Activated naive CD4-positive, alpha-beta T cell treated with anti-CD3 and anti-CD28 coated beads, Interleukin-2, amount 10 ng/mL, durations not matched to agents 7 days and 5 days (primary cell): ENCODE data around the gene TM4SF1.

ENCODE experiments used
- CTCF ChIA-PET: fragments of 350-600 bp; sonication (Branson Sonifier 250); formaldehyde crosslinking; loops from one replicate; lab custom pipeline; 2021; ENCODE audit warnings: antibody characterized with exemption; lab: Charles Lee
- DNase-seq: peaks from one replicate; pipeline ENCODE4 v3.0.0-alpha.2; 2020
- H3K27ac Mint-ChIP-seq: one replicate; pipeline ENCODE4 v1.8.0; 2021; ENCODE audit warnings: mild to moderate bottlenecking, moderate library complexity, mixed read lengths
- H3K27me3 Mint-ChIP-seq: one replicate; pipeline ENCODE4 v1.8.0; 2021; ENCODE audit warnings: mild to moderate bottlenecking, mixed read lengths
- H3K36me3 Mint-ChIP-seq: one replicate; pipeline ENCODE4 v1.8.0; 2021; ENCODE audit warnings: mixed read lengths
- H3K4me1 Mint-ChIP-seq: one replicate; pipeline ENCODE4 v1.8.0; 2021; ENCODE audit warnings: mixed read lengths
- H3K4me3 Mint-ChIP-seq: one replicate; pipeline ENCODE4 v1.8.0; 2021; ENCODE audit warnings: mild to moderate bottlenecking, moderate library complexity, mixed read lengths
- H3K9me3 Mint-ChIP-seq: one replicate; pipeline ENCODE4 v1.8.0; 2021; ENCODE audit warnings: mixed read lengths

Gene TM4SF1

DNA sequence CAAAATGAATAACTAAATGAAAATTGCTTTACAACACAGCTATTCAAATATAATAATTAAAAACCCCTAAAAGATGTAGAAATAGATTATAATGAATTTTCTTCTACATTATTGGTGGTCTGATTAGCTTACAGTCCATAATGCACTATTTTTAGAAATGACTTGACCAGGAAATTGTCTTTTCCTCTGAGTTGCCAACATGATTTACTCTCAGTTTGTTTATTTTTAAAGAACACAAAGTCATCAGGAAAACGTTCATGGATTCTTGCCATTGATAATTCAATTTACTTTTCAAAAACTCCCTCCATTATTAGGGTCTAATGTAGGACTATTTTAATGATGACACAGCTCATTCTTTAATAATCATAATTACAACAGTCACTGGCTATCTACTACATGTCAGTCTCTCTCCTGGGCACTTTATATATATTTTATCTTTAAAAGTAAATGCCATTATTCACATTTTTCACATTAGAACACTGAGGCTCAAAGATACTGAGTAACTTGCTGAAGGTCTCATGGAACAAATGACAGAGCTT is 45.2 kb downstream of the TM4SF1 start:
- Mint-ChIP-seq H3K4me1 (no peaks in the 10 kb centered on the region), H3K4me3 (no peak overlapping the region), H3K36me3 (no peaks in the 10 kb centered on the region), H3K27me3 (peaks cover 2% of the 10 kb centered on the region), H3K27ac (no peak overlapping the region), H3K9me3 (no peaks in the 10 kb centered on the region)
- DNase-seq, result no peak
- CTCF ChIA-PET, result interaction anchor here (0.6 to 1.2 kb wide), 2 partner anchors 8 to 499 kb away, joined by 3 to 5 read pairs; no protein-coding TSS in a partner anchor

GRCh38 chr3:149331396-149331795 is 46.1 kb downstream of the TM4SF1 start:
- no peaks in the 10 kb centered on the region for H3K4me1 Mint-ChIP-seq
- H3K4me3 Mint-ChIP-seq, result no peak overlapping the region
- H3K27ac Mint-ChIP-seq, result no peak overlapping the region
- no peaks in the 10 kb centered on the region for H3K36me3 Mint-ChIP-seq
- CTCF ChIA-PET, result no interaction called here
- no peak for DNase-seq
- peaks cover 5% of the 10 kb centered on the region for H3K27me3 Mint-ChIP-seq
- no peaks in the 10 kb centered on the region for H3K9me3 Mint-ChIP-seq

DNA sequence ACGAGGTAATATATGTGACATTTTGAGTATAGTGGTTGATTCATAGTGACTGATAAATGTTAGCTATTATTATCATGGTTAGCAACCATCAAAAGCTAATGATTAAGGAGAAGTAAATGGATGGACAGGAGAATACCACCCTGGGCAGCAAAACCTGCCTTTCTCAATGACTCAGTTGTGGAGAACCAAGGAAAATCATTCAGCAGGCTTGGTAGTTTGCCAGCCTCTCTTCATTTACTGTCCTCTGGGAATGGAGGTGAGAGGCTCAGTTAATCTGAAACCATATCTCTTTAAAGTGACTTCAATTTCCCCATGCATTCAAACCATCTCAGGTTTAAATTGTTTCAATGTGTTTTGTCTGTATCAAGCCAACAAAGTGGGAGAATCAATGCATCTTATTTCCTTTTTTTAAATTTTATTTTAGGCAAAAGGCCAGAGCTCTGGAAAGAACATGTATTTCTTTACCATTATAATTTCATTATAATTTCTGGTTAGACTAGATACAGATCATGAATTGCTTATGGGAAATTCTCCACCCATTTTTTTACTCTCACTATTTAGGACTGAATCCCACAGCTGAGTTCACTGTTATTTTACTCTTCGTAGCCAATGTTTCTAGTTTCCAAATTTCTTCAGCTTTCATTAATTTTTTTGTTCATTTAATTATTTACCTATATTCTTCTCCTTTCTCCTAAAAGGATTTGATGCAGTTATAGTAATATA is 46.7 kb downstream of the TM4SF1 start:
- H3K4me1 Mint-ChIP-seq, result no peaks in the 10 kb centered on the region
- H3K4me3 Mint-ChIP-seq, result no peak overlapping the region
- CTCF ChIA-PET, result no interaction called here
- no peak overlapping the region for H3K27ac Mint-ChIP-seq
- H3K27me3 Mint-ChIP-seq, result peaks cover 5% of the 10 kb centered on the region
- no peaks in the 10 kb centered on the region for H3K36me3 Mint-ChIP-seq
- no peak for DNase-seq
- no peaks in the 10 kb centered on the region for H3K9me3 Mint-ChIP-seq

DNA sequence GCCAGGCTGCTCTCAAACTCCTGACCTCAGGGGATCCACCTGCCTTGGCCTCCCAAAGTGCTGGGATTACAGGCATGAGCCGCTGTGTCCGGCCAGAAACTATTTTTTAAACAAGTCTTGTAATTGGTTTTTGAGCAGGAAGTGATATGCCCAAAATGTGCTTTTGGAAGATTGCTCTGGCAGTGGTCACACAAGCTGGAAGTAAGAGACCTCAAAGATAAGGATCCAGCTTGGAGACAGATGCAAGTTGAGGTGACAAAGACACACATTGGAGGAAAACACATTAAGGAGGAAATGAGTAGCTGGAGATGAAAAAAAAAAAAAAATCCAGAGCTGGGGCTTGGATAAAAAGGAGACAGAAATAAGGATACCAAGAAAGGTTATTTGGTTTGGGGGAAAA is 50.3 kb downstream of the TM4SF1 start:
- no peak overlapping the region for H3K4me3 Mint-ChIP-seq
- no peak overlapping the region for H3K27ac Mint-ChIP-seq
- CTCF ChIA-PET, result interaction anchor here (1.2 kb wide), 1 partner anchor 207 kb away, joined by 3 read pairs; no protein-coding TSS in a partner anchor
- no peak for DNase-seq
- H3K27me3 Mint-ChIP-seq, result peaks cover 10% of the 10 kb centered on the region
- H3K4me1 Mint-ChIP-seq, result no peaks in the 10 kb centered on the region
- H3K9me3 Mint-ChIP-seq, result no peaks in the 10 kb centered on the region
- no peaks in the 10 kb centered on the region for H3K36me3 Mint-ChIP-seq

GRCh38 chr3:149325581-149325980 is 51.9 kb downstream of the TM4SF1 start:
- Mint-ChIP-seq H3K9me3 (no peaks in the 10 kb centered on the region), H3K27ac (no peak overlapping the region), H3K36me3 (no peaks in the 10 kb centered on the region), H3K4me1 (no peaks in the 10 kb centered on the region), H3K27me3 (peaks cover 10% of the 10 kb centered on the region), H3K4me3 (no peak overlapping the region)
- DNase-seq, result no peak
- CTCF ChIA-PET, result no interaction called here

DNA sequence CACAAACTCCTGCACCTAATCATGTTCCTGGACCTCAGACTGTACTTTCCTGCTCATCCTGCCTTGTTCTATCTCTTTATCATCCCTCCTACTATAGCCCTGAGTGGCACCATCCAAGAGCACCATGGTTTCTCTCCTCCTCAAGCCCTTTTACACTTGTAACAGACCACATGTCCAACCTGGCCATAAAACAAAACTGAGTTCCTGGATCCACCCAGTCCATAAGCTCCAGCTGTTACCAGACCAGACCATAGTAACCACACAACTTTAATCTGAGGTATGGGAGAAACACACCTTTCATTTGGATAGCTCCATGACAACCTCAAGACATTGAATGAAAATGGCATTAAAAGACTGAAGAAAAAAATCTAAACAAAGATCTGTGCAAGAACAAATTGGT is 53.1 kb downstream of the TM4SF1 start:
- Mint-ChIP-seq H3K4me1 (no peaks in the 10 kb centered on the region), H3K36me3 (no peaks in the 10 kb centered on the region), H3K9me3 (no peaks in the 10 kb centered on the region), H3K27me3 (peaks cover 16% of the 10 kb centered on the region), H3K4me3 (no peak overlapping the region), H3K27ac (peak overlapping the region; percentile 3)
- DNase-seq, result no peak
- CTCF ChIA-PET, result interaction anchor here (1.2 kb wide), 1 partner anchor 9 kb away, joined by 5 read pairs; the partner anchor contains the start of gene TM4SF18

GRCh38 chr3:149321640-149322039 is 55.8 kb downstream of the TM4SF1 start:
- no peaks in the 10 kb centered on the region for H3K36me3 Mint-ChIP-seq
- H3K4me3 Mint-ChIP-seq, result no peak overlapping the region

GRCh38 chr3:149321136-149321535 is 56.3 kb downstream of the TM4SF1 start:
- CTCF ChIA-PET, result no interaction called here
- Mint-ChIP-seq H3K27ac (no peak overlapping the region), H3K36me3 (no peaks in the 10 kb centered on the region), H3K4me1 (no peaks in the 10 kb centered on the region), H3K9me3 (no peaks in the 10 kb centered on the region), H3K27me3 (peaks cover 11% of the 10 kb centered on the region), H3K4me3 (no peak overlapping the region)
- no peak for DNase-seq

More at GRCh38 chr3:149321640-149322039, 55.8 kb downstream of the TM4SF1 start:
- DNase-seq, result no peak
- no peaks in the 10 kb centered on the region for H3K9me3 Mint-ChIP-seq
- no peaks in the 10 kb centered on the region for H3K4me1 Mint-ChIP-seq
- CTCF ChIA-PET, result no interaction called here
- H3K27me3 Mint-ChIP-seq, result peaks cover 11% of the 10 kb centered on the region
- no peak overlapping the region for H3K27ac Mint-ChIP-seq

DNA sequence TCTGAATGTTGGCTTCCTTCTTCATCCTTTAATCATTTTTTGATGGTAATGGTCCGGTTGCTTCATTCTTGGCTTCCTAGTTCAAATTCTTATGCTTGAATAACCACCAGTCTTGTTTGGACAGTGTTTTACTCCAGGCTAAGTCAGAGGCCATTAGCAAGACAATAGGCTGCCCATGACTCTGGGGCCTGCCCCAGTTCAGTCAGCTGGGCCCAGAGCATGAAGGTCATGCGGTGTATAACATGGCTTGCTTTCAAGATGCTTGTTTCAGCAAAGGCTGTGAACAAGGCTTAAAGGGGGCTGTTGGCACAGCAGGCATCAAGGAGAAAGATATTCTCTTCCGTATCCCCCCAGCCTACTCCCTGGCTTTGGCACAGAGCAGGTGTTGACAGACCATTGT is 57.7 kb downstream of the TM4SF1 start:
- Mint-ChIP-seq H3K27me3 (peaks cover 11% of the 10 kb centered on the region), H3K4me3 (no peak overlapping the region)

More for the DNA sequence above, 57.7 kb downstream of the TM4SF1 start:
- Mint-ChIP-seq H3K9me3 (no peaks in the 10 kb centered on the region), H3K4me1 (no peaks in the 10 kb centered on the region), H3K27ac (no peak overlapping the region), H3K36me3 (no peaks in the 10 kb centered on the region)
- no peak for DNase-seq
- CTCF ChIA-PET, result no interaction called here
